CD4-positive, alpha-beta T cell (primary cell): Measurements from ENCODE around the gene RAI14. TPM values are rescaled to one million over a fixed set of nuclear protein-coding genes. Genes with fewer than 3 reads are reported as not detected.

Experiments used
- ATAC-seq: fragments of 200-7000 bp; cut with Tn5 transposase; one replicate; pipeline ENCODE4 v1.10.0; 2022; ENCODE audit warnings: mild to moderate bottlenecking; ENCODE audit not compliant: poor library complexity
- CTCF ChIA-PET: fragments of 350-600 bp; sonication (Branson Sonifier 250); formaldehyde crosslinking; loops from one replicate; lab custom pipeline; 2021; ENCODE audit warnings: antibody characterized with exemption, inconsistent platforms; lab: Charles Lee
- POLR2A ChIA-PET: fragments of 350-600 bp; sonication (Branson Sonifier 250); formaldehyde crosslinking; loops from one replicate; lab custom pipeline; 2021; ENCODE audit warnings: antibody characterized with exemption, inconsistent platforms; lab: Charles Lee
- DNase-seq, 14 experiments: peaks; one replicate each; pipeline ENCODE4 v3.0.0-alpha.2; 2013 to 2020; ENCODE audit warnings: mixed read lengths in 2 of 14
- H3K27ac ChIP-seq, 2 donors: one replicate each; pipeline versions ENCODE4 v1.5.1 to v1.7.0; 2013; ENCODE audit warnings: low read length in 2 of 2, low read depth in 1 of 2, mild to moderate bottlenecking in 1 of 2
- H3K27me3 ChIP-seq, 2 experiments: 1 replicate in 1 of 2; 2 replicates in 1 of 2; pipeline versions ENCODE4 v1.6.1 to v1.7.0; 2013; ENCODE audit warnings: low read length in 2 of 2, control low read depth in 1 of 2, mild to moderate bottlenecking in 1 of 2, moderate library complexity in 1 of 2; ENCODE audit not compliant: insufficient read depth in 2 of 2, control insufficient read depth in 1 of 2
- H3K36me3 ChIP-seq: one replicate; pipeline ENCODE4 v1.6.1; 2013; ENCODE audit warnings: low read length, control low read depth; ENCODE audit not compliant: insufficient read depth
- H3K4me1 ChIP-seq: one replicate; pipeline ENCODE4 v1.6.1; 2013; ENCODE audit warnings: low read length, control low read depth; ENCODE audit not compliant: insufficient read depth
- H3K4me3 ChIP-seq: one replicate; pipeline ENCODE4 v1.5.1; 2013; ENCODE audit warnings: mild to moderate bottlenecking, low read length, moderate library complexity
- H3K9me3 ChIP-seq, 2 experiments: 1 replicate in 1 of 2; 2 replicates in 1 of 2; pipeline versions ENCODE4 v1.6.1 to v1.7.0; 2013; ENCODE audit warnings: low read length in 2 of 2, mild to moderate bottlenecking in 2 of 2, control low read depth in 1 of 2, moderate library complexity in 1 of 2; ENCODE audit not compliant: control insufficient read depth in 1 of 2, insufficient read depth in 1 of 2
- H3K27ac Mint-ChIP-seq: one replicate; pipeline ENCODE4 v1.8.0; 2020; ENCODE audit warnings: mixed read lengths
- H3K27me3 Mint-ChIP-seq: one replicate; pipeline ENCODE4 v1.8.0; 2021; ENCODE audit warnings: mixed read lengths
- H3K36me3 Mint-ChIP-seq: one replicate; pipeline ENCODE4 v1.8.0; 2021; ENCODE audit warnings: low read depth, mixed read lengths
- H3K4me1 Mint-ChIP-seq: one replicate; pipeline ENCODE4 v1.8.0; 2021; ENCODE audit warnings: low read depth, mixed read lengths
- H3K4me3 Mint-ChIP-seq: one replicate; pipeline ENCODE4 v1.8.0; 2020; ENCODE audit warnings: mild to moderate bottlenecking, mixed read lengths
- H3K9me3 Mint-ChIP-seq: one replicate; pipeline ENCODE4 v1.8.0; 2020; ENCODE audit warnings: mixed read lengths
- CTCF ChIP-seq: fragments of 200-600 bp; IDR thresholded peaks from one replicate; pipeline ENCODE4 v1.8.0; 2022; ENCODE audit warnings: antibody characterized with exemption, mild to moderate bottlenecking
- intact Hi-C, 2 experiments: fragments of 100-400 bp; cut with DNase I in 1 of 2; cut with micrococcal nuclease in 1 of 2; formaldehyde crosslinking; loops; one replicate each; pipeline versions ENCODE4 v1.15.1 to v1.9.0; 2023 to 2025; cut with DNase I, micrococcal nuclease
- total RNA-seq, 174 experiments: library from RNA in 2 of 174; stranded (reverse) in 2 of 174; gene quantifications; one replicate each; pipeline ENCODE4 v1.2.3 and lab custom pipeline; 2021 to 2026

Gene RAI14
- total RNA-seq, 2 experiments from 2014 or later: 0.20 to 0.60 TPM

- ChIA-PET CTCF (no interaction called here), POLR2A (no interaction called here)
- Mint-ChIP-seq H3K4me1 (no peaks in the 10 kb centered on the region), H3K9me3 (no peaks in the 10 kb centered on the region), H3K27me3 (peaks cover 4% of the 10 kb centered on the region), H3K36me3 (no peaks in the 10 kb centered on the region), H3K4me3 (no peak overlapping the region), H3K27ac (no peak overlapping the region)
- no peaks in the 10 kb centered on the region for H3K4me1 ChIP-seq
- intact Hi-C loops: no loop called here
- DNase-seq: no peak
- no peaks in the 10 kb centered on the region for H3K36me3 ChIP-seq
- H3K4me3 ChIP-seq: no peak overlapping the region
- no peak for TF ChIP-seq CTCF
- H3K27ac ChIP-seq: no peak overlapping the region
- H3K9me3 ChIP-seq: no peaks in the 10 kb centered on the region
- H3K27me3 ChIP-seq: no peaks in the 10 kb centered on the region
- no peak for ATAC-seq
These were observed 62.4 kb downstream of the RAI14 start for GRCh38 chr5:34718516-34718915.

DNA sequence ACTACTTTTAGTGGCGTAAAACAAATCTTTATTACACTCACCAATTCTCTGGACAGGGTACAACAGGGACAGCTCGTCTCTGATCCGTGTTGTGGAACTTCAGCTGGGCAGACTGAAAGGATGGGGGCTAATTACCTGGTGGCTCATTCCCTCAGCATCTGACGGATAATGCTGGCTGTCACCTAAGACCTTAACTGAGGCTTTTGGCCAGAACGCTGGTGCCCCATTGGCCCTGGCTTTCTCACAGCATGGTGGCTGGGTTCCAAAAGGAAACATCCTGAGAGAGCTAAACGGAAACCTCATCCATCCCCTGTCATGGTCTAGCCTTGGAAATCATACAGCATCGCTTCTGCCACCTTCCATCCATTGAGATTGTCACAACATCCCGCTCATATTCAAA lies 62.9 kb downstream of the RAI14 start:
- DNase-seq (no peak), ATAC-seq (no peak)
- no peaks in the 10 kb centered on the region for H3K27me3 ChIP-seq
- H3K4me3 ChIP-seq: no peak overlapping the region
- H3K9me3 ChIP-seq: no peaks in the 10 kb centered on the region
- Mint-ChIP-seq H3K27me3 (peaks cover 4% of the 10 kb centered on the region), H3K27ac (no peak overlapping the region), H3K4me3 (no peak overlapping the region), H3K36me3 (no peaks in the 10 kb centered on the region), H3K4me1 (no peaks in the 10 kb centered on the region), H3K9me3 (no peaks in the 10 kb centered on the region)
- ChIA-PET POLR2A (no interaction called here), CTCF (no interaction called here)
- TF ChIP-seq CTCF: no peak
- intact Hi-C loops: no loop called here
- no peak overlapping the region for H3K27ac ChIP-seq
- H3K4me1 ChIP-seq: no peaks in the 10 kb centered on the region
- H3K36me3 ChIP-seq: no peaks in the 10 kb centered on the region

DNA sequence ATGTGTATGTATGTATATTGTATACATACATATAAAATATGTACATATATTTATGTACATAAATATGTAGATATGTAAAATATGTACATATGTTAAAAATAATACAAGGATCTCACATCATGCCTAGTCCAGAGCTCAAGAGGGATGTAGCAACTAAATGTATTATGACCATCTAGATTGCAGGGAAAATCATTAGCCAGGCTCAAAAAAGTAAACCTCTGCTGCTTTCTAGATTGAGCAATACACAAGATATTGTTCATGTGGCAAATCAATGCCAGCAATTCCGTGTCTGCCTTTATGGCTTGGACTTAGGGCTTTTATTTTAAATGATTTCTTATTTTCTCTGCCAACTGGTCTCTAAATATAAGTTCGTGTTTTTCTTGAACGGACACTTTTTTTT lies 65.2 kb downstream of the RAI14 start:
- Histone ChIP-seq H3K36me3 (no peaks in the 10 kb centered on the region), H3K4me3 (no peak overlapping the region), H3K27ac (no peak overlapping the region), H3K4me1 (no peaks in the 10 kb centered on the region), H3K27me3 (no peaks in the 10 kb centered on the region), H3K9me3 (no peaks in the 10 kb centered on the region)
- no peaks in the 10 kb centered on the region for H3K9me3 Mint-ChIP-seq
- ChIA-PET CTCF (no interaction called here), POLR2A (no interaction called here)
- no peaks in the 10 kb centered on the region for H3K4me1 Mint-ChIP-seq
- DNase-seq (no peak), ATAC-seq (no peak)
- H3K27ac Mint-ChIP-seq: no peak overlapping the region
- H3K4me3 Mint-ChIP-seq: no peak overlapping the region
- no peak for TF ChIP-seq CTCF
- H3K27me3 Mint-ChIP-seq: no peaks in the 10 kb centered on the region
- H3K36me3 Mint-ChIP-seq: no peaks in the 10 kb centered on the region
- intact Hi-C loops: no loop called here
